ENCODE measurements around the gene CCL27. TPM values are rescaled to one million over a fixed set of nuclear protein-coding genes. Genes with fewer than 3 reads are reported as not detected.

The CCL27 gene
- total and polyA plus RNA-seq, 7 donors, result 0.63 TPM; not detected in 6

DNA sequence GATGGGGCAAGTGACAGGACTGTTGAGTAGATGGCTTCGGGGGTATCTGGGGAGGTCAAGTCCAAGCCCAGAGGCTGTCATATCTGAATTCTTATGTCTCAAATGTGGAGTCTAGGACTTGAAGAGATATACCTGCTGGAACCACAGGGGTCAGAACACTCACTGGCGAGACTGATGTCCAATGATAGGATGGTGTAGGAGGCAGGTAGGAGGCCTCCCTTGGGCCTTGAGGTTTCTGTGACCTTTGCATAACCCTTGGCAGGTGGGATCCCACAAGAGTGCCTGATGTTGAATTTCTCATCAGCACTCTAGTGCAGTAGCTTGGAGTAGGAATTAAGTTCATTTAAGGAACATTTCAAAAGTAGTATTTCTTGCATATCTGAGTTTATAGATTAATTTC lies 44.7 kb upstream of the CCL27 start:
- Histone ChIP-seq H3K27ac (no peak overlapping the region), H3K4me3 (no peak overlapping the region), H3K27me3 (no peaks in the 10 kb centered on the region), H3K9me3 (no peaks in the 10 kb centered on the region), H3K36me3 (no peaks in the 10 kb centered on the region), H3K4me1 (no peaks in the 10 kb centered on the region)
- no peak for DNase-seq
- no peak for TF ChIP-seq EP300 (IDR thresholded peaks at IDR 0.05)
- TF ChIP-seq, protein P1, sequence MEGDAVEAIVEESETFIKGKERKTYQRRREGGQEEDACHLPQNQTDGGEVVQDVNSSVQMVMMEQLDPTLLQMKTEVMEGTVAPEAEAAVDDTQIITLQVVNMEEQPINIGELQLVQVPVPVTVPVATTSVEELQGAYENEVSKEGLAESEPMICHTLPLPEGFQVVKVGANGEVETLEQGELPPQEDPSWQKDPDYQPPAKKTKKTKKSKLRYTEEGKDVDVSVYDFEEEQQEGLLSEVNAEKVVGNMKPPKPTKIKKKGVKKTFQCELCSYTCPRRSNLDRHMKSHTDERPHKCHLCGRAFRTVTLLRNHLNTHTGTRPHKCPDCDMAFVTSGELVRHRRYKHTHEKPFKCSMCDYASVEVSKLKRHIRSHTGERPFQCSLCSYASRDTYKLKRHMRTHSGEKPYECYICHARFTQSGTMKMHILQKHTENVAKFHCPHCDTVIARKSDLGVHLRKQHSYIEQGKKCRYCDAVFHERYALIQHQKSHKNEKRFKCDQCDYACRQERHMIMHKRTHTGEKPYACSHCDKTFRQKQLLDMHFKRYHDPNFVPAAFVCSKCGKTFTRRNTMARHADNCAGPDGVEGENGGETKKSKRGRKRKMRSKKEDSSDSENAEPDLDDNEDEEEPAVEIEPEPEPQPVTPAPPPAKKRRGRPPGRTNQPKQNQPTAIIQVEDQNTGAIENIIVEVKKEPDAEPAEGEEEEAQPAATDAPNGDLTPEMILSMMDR (IDR thresholded peaks at IDR 0.05), result no peak
- TF ChIP-seq POLR2AphosphoS5 (IDR thresholded peaks at IDR 0.05), result no peak
- TF ChIP-seq POLR2A (IDR thresholded peaks at IDR 0.05), result no peak
- WGBS, 2 donors, result 86 to 90% methylated on average over 2 of the region's 2 CpGs
- intact Hi-C loops (cut with DNase I), result no loop called here

- Histone ChIP-seq H3K27me3 (no peaks in the 10 kb centered on the region), H3K9me3 (no peaks in the 10 kb centered on the region), H3K27ac (peak overlapping the region; percentile 78 to 86 (median 80)), H3K4me1 (peaks cover 0 to 11% (median 5%) of the 10 kb centered on the region in 4 donors), H3K4me3 (peak overlapping the region; percentile 56 to 72 (median 62)), H3K36me3 (no peaks in the 10 kb centered on the region)
- DNase-seq, result peak; percentile 93
- intact Hi-C loops (cut with DNase I), result loop anchor here (2.0 to 5.0 kb wide), 5 partner anchors 37 to 285 kb away; partner anchors contain the start of genes DNAJB5, GALT and RPP25L
- 3% methylated on average over 30 of the region's 30 CpGs for WGBS, 2 donors
- TF ChIP-seq EP300 (IDR thresholded peaks at IDR 0.05), result no peak
- peak in 2 of 4 donors; percentile 27 to 31 for TF ChIP-seq POLR2AphosphoS5 (IDR thresholded peaks at IDR 0.05)
- TF ChIP-seq, protein P1 (IDR thresholded peaks at IDR 0.05), result peak; percentile 90 to 98 (median 95)
Measured at GRCh38 chr9:34701769-34702736, 39.6 kb upstream of the CCL27 start.

DNA sequence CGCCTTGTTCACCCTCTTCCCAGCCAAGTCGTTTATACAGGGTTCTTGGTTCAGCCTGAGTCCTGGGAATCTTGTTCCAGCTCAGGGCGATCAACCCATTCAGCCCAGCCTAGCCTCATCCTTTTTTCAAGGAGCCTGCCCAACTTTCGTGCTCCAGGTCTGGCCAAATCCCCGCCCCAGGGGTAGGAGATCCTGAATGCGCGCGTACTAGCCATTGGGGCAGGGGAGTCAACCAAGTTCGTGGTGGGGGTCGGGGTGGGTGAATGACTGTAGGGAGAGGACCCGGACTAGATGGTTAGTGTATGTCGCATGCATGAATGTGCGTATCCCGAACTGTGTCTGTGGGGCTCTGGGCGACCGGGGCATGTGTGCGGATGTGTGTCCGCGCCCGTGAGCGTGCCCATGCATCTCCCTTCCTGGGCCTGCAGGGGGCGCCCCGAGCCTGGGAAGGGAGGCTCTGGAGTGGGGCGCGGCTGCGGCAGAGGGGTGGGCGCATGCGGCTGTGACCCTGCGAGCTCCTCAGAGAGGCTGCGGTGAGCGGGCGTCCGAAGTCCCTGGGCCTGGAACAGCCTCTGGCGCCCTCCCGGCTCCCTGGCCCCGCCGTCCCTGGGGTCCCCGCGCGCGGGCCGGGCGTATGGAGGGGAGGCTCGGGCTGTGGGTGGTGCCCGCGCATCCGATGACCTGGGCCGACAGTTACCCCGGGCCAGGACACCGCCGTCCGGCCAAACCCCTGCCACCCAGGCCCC lies 38.7 kb upstream of the CCL27 start:
- H3K4me3 ChIP-seq, result peak overlapping the region; percentile 56 to 72 (median 62)
- H3K27me3 ChIP-seq, result no peaks in the 10 kb centered on the region
- WGBS, 2 donors, result 9 to 10% methylated on average over 52 of the region's 52 CpGs
- H3K9me3 ChIP-seq, result no peaks in the 10 kb centered on the region
- peak overlapping the region; percentile 78 to 86 (median 80) for H3K27ac ChIP-seq
- intact Hi-C loops (cut with DNase I), result loop anchor here (2.0 to 5.0 kb wide), 4 partner anchors 36 to 286 kb away; partner anchors contain the start of genes DNAJB5 and GALT
- TF ChIP-seq, protein P1 (IDR thresholded peaks at IDR 0.05), result peak; percentile 80 to 94 (median 86)
- TF ChIP-seq POLR2A (IDR thresholded peaks at IDR 0.05) (no peak), EP300 (IDR thresholded peaks at IDR 0.05) (no peak), POLR2AphosphoS5 (IDR thresholded peaks at IDR 0.05) (peak in 1 of 4 donors; percentile 49)
- H3K4me1 ChIP-seq, result peaks cover 0 to 11% (median 5%) of the 10 kb centered on the region in 4 donors
- H3K36me3 ChIP-seq, result no peaks in the 10 kb centered on the region
- DNase-seq, result peak; percentile 89

- Histone ChIP-seq H3K4me3 (no peak overlapping the region), H3K9me3 (no peaks in the 10 kb centered on the region), H3K4me1 (no peaks in the 10 kb centered on the region), H3K27me3 (no peaks in the 10 kb centered on the region), H3K27ac (no peak overlapping the region), H3K36me3 (no peaks in the 10 kb centered on the region)
- intact Hi-C loops (cut with DNase I), result no loop called here
- TF ChIP-seq POLR2A (IDR thresholded peaks at IDR 0.05) (no peak), EP300 (IDR thresholded peaks at IDR 0.05) (no peak), POLR2AphosphoS5 (IDR thresholded peaks at IDR 0.05) (no peak)
- TF ChIP-seq, protein P1 (IDR thresholded peaks at IDR 0.05), result no peak
- peak; percentile 9 for DNase-seq
Measured at GRCh38 chr9:34694811-34695210, 32.4 kb upstream of the CCL27 start.
